Endothelial cell of umbilical vein (primary cell): ENCODE measurements around the gene HECTD2. TPM values are rescaled to one million over a fixed set of nuclear protein-coding genes. Genes with fewer than 3 reads are reported as not detected.

ENCODE experiments used
- BruUV-seq: library from RNA; stranded (reverse); fragments of 400-500 nt; replicated peaks from 2 replicates; lab custom pipeline; 2021; lab: Mats Ljungman, UMichigan
- CTCF ChIA-PET: fragments of 300-600, 350-600 bp; sonication (Branson Sonifier 250); formaldehyde crosslinking; loops from one replicate; lab custom pipeline; 2021; ENCODE audit warnings: antibody characterized with exemption, inconsistent platforms; lab: Charles Lee
- POLR2A ChIA-PET: fragments of 300-600, 350-600 bp; sonication (Branson Sonifier 250); formaldehyde crosslinking; loops from one replicate; lab custom pipeline; 2021; ENCODE audit warnings: antibody characterized with exemption, inconsistent platforms; lab: Charles Lee
- DNase-seq: peaks from one replicate; pipeline ENCODE4 v3.0.0-alpha.2; 2011; ENCODE audit warnings: low read depth, low spot score
- FAIRE-seq: peaks from 2 replicates; lab custom pipeline; 2011; peaks lifted over from hg19 to GRCh38; lab: Jason Lieb, UNC
- H2AFZ ChIP-seq: 2 replicates; pipeline ENCODE4 v1.6.0; 2012; ENCODE audit warnings: low read depth, low read length, control low read depth, inconsistent platforms
- H3K27ac ChIP-seq: 2 replicates; pipeline ENCODE4 v1.5.1; 2011; ENCODE audit warnings: low read depth, mild to moderate bottlenecking, control low read depth, low read length, moderate library complexity; ENCODE audit not compliant: insufficient read depth
- H3K27me3 ChIP-seq, 2 experiments: 2 replicates each; pipeline versions ENCODE4 v1.6.0 to v1.6.1; 2011; ENCODE audit warnings: low read length in 2 of 2, mixed read lengths in 1 of 2; ENCODE audit not compliant: control insufficient read depth in 2 of 2, insufficient read depth in 2 of 2
- H3K36me3 ChIP-seq, 2 experiments: 2 replicates in 1 of 2; 3 replicates in 1 of 2; pipeline ENCODE4 v1.5.1; 2011; ENCODE audit warnings: low read length in 2 of 2, mild to moderate bottlenecking in 1 of 2, moderate library complexity in 1 of 2; ENCODE audit not compliant: control insufficient read depth in 2 of 2, insufficient read depth in 2 of 2; ENCODE audit errors: extremely low read depth in 1 of 2
- H3K4me1 ChIP-seq: 3 replicates; pipeline ENCODE4 v1.5.1; 2011; ENCODE audit warnings: mild to moderate bottlenecking, low read length; ENCODE audit not compliant: control insufficient read depth, insufficient read depth; ENCODE audit errors: extremely low read depth
- H3K4me2 ChIP-seq: 2 replicates; pipeline ENCODE4 v1.6.1; 2011; ENCODE audit warnings: low read length, control low read depth, mixed read lengths; ENCODE audit not compliant: insufficient read depth
- H3K4me3 ChIP-seq, 3 experiments: fragments of 200-600 bp in 1 of 3; sonication (generic), shearing (Covaris generic) in 1 of 3; replicated peaks in 1 of 3; 2 replicates each; pipeline ENCODE4 v1.5.1; 2011 to 2016; ENCODE audit warnings: control low read depth in 3 of 3, low read length in 3 of 3, mild to moderate bottlenecking in 2 of 3, inconsistent platforms in 1 of 3, low read depth in 1 of 3, moderate library complexity in 1 of 3; ENCODE audit not compliant: insufficient read depth in 1 of 3
- H3K79me2 ChIP-seq: 2 replicates; pipeline ENCODE4 v1.6.0; 2012; ENCODE audit warnings: low read length, inconsistent platforms; ENCODE audit not compliant: control insufficient read depth, insufficient read depth
- H3K9ac ChIP-seq: replicated peaks from 2 replicates; pipeline ENCODE3; 2011; ENCODE audit warnings: low read length, control low read depth; ENCODE audit not compliant: insufficient read depth; ENCODE audit errors: extremely low read depth
- H3K9me1 ChIP-seq: replicated peaks from 3 replicates; pipeline ENCODE4 v1.6.0; 2011; ENCODE audit warnings: mild to moderate bottlenecking, low read length; ENCODE audit not compliant: control insufficient read depth, insufficient read depth; ENCODE audit errors: extremely low read depth
- H3K9me3 ChIP-seq: replicated peaks from 2 replicates; pipeline ENCODE4 v1.5.1; 2012; ENCODE audit warnings: low read length, inconsistent platforms; ENCODE audit not compliant: control insufficient read depth, insufficient read depth
- H4K20me1 ChIP-seq: replicated peaks from 2 replicates; pipeline ENCODE3; 2011; ENCODE audit warnings: mild to moderate bottlenecking, low read length; ENCODE audit not compliant: control insufficient read depth, insufficient read depth; ENCODE audit errors: extremely low read depth
- CTCF ChIP-seq, 2 donors: IDR thresholded peaks; 1 replicate in 1 of 2; 2 replicates in 1 of 2; pipeline ENCODE4 v1.5.1; 2011; ENCODE audit warnings: low read length in 2 of 2, mild to moderate bottlenecking in 2 of 2, moderate library complexity in 2 of 2, control low read depth in 1 of 2, inconsistent platforms in 1 of 2, low read depth in 1 of 2; ENCODE audit not compliant: insufficient read depth in 1 of 2; ENCODE audit errors: extremely low read depth in 1 of 2
- EZH2 ChIP-seq: IDR thresholded peaks from 2 replicates; pipeline ENCODE4 v1.6.1; 2012; ENCODE audit warnings: borderline replicate concordance, low read depth, mild to moderate bottlenecking, moderate library complexity, low read length, inconsistent platforms; ENCODE audit not compliant: severe bottlenecking
- FOS ChIP-seq: IDR thresholded peaks from 2 replicates; pipeline ENCODE4 v1.6.1; 2011; ENCODE audit warnings: mild to moderate bottlenecking, low read length, moderate library complexity, borderline replicate concordance; ENCODE audit not compliant: insufficient read depth
- GATA2 ChIP-seq: IDR thresholded peaks from 2 replicates; pipeline ENCODE4 v1.7.0; 2011; ENCODE audit warnings: low read depth, mild to moderate bottlenecking, moderate library complexity, mixed read lengths, low read length; ENCODE audit not compliant: insufficient read length, insufficient read depth
- JUN ChIP-seq: IDR thresholded peaks from 2 replicates; pipeline ENCODE4 v1.6.1; 2011; ENCODE audit warnings: borderline replicate concordance, low read depth; ENCODE audit not compliant: insufficient read length, insufficient read depth
- MYC ChIP-seq: IDR thresholded peaks from one replicate; pipeline ENCODE4 v1.6.1; 2011; ENCODE audit warnings: mild to moderate bottlenecking, low read depth, low read length
- POLR2A ChIP-seq: IDR thresholded peaks from 2 replicates; pipeline ENCODE4 v1.6.1; 2012; ENCODE audit warnings: low read depth, mild to moderate bottlenecking, control low read depth, low read length
- POLR2AphosphoS5 ChIP-seq: IDR thresholded peaks from 2 replicates; pipeline ENCODE4 v1.6.1; 2012; ENCODE audit warnings: low read depth, mild to moderate bottlenecking, control low read depth, low read length, moderate library complexity; ENCODE audit not compliant: insufficient read depth
- dilution Hi-C: fragments of 300-500 bp; cut with MboI; formaldehyde crosslinking; loops from one replicate; pipeline ENCODE4 v1.15.0; 2019; ENCODE audit warnings: low sequenced_read_pairs; ENCODE audit not compliant: extremely low pct_ligation_motif_present
- intact Hi-C: fragments of 100-400 bp; cut with micrococcal nuclease; formaldehyde crosslinking; loops from one replicate; pipeline ENCODE4 v1.10.0; 2022
- polyA plus RNA-seq, 4 experiments: library from polyadenylated mRNA; depleted of rRNA in 3 of 4; stranded (reverse) in 3 of 4; unstranded in 1 of 4; fragments of >200 nt; gene quantifications; 2 replicates each; pipeline versions ENCODE4 v1.2.1 to v1.2.3, GENCODE V29; 2011 to 2012; ENCODE audit warnings: missing spikeins in 1 of 4
- total RNA-seq: library from RNA; stranded (reverse); gene quantifications from 2 replicates; pipeline ENCODE4 v1.2.3, GENCODE V29; 2021
- TF ChIP-seq, protein P1 (sequence below): IDR thresholded peaks from 2 replicates; pipeline ENCODE4 v1.6.1; 2011; ENCODE audit not compliant: insufficient read depth, insufficient read length

Gene HECTD2
- total and polyA plus RNA-seq, 2 donors (not counting 3 experiments of a cell fraction or from before 2014, with no cell fraction given): 4.2 to 10.7 TPM

DNA sequence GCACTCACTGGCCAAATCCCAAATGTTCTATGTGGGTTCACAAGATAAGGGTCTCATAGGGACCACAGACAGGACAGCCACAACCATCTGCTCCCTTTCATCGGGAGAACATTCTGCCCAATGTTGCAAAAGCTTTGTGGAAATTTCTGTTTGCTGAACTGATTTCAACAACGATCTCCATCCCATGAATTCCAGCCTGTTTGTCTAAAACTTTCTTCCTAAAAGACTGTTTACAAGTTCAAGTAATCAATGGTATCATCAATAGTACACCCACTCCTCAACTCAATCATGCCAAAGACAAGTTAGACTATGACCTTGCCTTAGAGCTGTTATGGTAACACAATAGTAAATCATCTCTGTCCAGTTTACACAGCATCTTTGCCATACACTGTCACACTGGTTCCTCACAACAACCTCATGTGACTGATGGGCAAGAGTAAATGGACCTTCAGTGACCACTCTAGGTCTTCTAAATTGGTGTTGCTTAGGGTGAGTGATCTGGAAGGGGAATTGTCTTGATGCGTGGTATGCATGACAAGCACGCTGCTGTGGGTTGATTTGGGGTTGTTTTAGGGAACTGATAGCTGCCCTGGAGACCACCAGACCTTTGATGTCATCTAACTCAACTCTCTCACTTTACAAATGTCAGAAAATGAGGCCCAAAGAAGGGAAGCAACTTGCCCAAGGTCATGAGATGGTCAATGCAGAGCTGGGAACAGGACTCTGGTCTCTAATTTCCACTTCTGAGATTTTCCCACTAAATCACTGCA is 127.7 kb downstream of the HECTD2 start:
- no peak overlapping the region for H3K27ac ChIP-seq
- no TSS peak for BruUV-seq
- no peaks in the 10 kb centered on the region for H3K27me3 ChIP-seq
- dilution Hi-C loops (no loop called here), intact Hi-C loops (no loop called here)
- no peaks in the 10 kb centered on the region for H3K79me2 ChIP-seq
- ChIA-PET CTCF (interaction anchor here (1.1 to 1.5 kb wide), 2 partner anchors 14 to 239 kb away, joined by 3 to 5 read pairs; no protein-coding TSS in a partner anchor), POLR2A (no interaction called here)
- H3K9me3 ChIP-seq: no peaks in the 10 kb centered on the region
- FAIRE-seq: no peak
- TF ChIP-seq EZH2 (no peak), JUN (no peak), POLR2A (no peak), MYC (no peak), CTCF (IDR thresholded peaks at IDR 0.05; ENCODE audit: extremely low read depth in 1 of 2, insufficient read depth in 1 of 2, low read depth in 1 of 2, low read length in 2 of 2) (no peak), POLR2AphosphoS5 (no peak), FOS (no peak), GATA2 (no peak)
- TF ChIP-seq, protein P1, sequence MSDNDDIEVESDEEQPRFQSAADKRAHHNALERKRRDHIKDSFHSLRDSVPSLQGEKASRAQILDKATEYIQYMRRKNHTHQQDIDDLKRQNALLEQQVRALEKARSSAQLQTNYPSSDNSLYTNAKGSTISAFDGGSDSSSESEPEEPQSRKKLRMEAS: no peak
- no peak for DNase-seq
- H3K9ac ChIP-seq: no peak overlapping the region
- no peak overlapping the region for H3K4me2 ChIP-seq
- no peak overlapping the region for H3K4me3 ChIP-seq
- no peaks in the 10 kb centered on the region for H3K36me3 ChIP-seq
- no peaks in the 10 kb centered on the region for H3K9me1 ChIP-seq
- no peak overlapping the region for H2AFZ ChIP-seq
- no peaks in the 10 kb centered on the region for H3K4me1 ChIP-seq
- H4K20me1 ChIP-seq: no peaks in the 10 kb centered on the region
